HG03460 (cell line): ENCODE data around the gene TSHZ2.
"Not testable (repeated sequence)": the region's sequence is repeated elsewhere in the genome, so short reads cannot be mapped to it uniquely, and the experiment has no call there.

Experiments
- ATAC-seq: cut with Tn5 transposase; IDR thresholded peaks from one replicate; pipeline ENCODE4 v1.9.1; 2021; ENCODE audit not compliant: unreplicated experiment

TSHZ2 gene

GRCh38 chr20:53081916-53082863, 110.0 kb downstream of the TSHZ2 start:
- no peak for ATAC-seq

DNA sequence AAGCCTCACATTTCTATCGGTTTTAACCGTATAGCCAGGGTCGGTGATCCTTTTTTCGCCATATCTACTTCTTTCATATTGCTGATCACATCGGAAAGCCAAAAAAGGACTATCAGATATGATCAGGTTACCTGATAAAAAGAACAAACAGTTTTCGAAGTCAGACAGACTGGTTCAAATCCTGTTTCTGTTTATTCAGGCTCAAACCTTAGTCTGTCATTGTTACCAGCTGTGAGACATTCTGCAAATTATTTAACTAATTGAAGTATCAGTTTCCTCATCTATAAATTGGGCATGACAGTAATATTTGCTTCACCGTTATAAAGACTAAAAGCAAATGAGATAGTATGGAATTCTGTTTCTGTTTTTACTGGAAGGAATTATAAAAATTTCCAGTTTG, 111.3 kb downstream of the TSHZ2 start:
- no peak for ATAC-seq

DNA sequence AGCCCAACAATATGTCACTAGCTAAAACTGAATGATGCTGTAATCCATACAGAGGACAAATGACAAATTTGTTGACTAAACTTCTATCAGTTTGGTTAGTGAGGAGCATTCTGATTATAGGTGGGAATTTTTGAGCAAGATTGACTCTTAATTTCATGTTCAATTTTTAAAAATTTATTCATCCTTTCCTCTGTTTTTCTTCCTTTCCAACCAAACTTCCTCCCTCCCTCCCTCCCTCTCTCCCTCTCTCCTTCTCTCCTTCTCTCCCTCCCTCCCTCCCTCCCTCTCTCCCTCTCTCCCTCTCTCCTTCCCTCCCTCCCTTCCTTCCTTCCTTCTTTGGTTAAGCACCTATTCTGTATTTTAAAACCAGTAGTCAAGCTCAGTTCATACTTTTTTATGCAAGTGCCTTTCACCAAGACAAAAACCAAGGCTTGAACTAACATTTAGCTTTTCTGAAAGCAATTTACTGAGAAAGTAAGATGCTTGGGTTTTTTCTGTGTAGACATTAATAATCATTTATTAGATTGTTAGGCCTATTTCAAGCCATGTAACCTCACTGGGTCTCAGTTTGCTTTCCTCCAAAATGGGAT, 112.3 kb downstream of the TSHZ2 start:
- no peak for ATAC-seq

DNA sequence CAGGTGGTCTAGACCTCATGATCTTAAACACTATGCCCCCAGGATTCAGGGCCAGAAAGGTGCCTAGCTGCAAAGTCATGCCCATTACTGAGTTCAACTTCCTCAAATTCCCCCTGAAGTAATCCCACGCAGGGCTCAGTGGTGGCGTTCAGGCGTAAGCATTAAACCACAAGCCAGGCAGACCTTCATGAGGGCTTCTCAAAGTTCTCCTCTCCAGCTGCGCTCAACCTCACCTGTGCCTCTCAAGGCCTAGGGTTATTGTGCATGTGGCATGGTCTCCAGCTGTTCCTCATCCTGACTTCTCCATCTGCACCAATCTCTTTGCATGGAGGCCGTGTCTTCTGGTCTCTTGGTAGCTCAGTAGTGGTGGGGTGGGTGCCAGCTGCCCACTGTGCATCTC, 113.6 kb downstream of the TSHZ2 start:
- ATAC-seq = no peak

DNA sequence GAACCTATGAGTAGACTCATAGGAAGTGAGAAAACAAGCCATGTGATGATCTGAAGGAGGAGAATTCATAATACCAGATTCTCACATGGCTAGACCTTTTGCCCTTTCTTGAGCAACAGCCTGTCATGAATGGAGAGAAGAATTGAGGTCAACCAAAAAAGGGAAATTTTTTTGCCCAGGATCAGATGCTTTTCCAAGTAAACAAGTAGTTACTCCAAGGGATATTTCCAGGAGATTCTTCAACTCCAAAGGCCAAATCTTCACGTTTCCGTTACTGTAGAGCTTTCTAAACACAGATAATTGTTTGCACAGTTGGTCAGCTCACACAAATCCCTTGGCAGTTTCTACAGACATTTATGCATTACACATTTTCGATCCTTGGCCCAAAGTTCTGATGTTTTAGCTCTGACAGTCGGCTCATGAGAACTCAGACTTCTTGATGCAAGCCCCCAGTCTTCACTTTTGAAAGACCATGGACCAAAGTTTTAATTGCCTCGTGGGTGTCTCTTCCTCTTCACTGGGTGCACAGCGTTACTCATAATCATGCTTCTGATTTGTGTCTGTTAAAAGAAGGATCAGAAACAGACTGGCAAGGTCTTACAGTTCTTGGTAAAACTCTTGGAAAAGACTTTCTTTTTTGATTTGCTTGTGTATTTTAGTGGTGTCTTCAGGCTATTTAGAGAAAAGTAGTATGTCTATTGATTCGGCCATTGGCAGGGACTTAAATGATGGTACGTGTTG, 115.0 kb downstream of the TSHZ2 start:
- ATAC-seq = no peak

DNA sequence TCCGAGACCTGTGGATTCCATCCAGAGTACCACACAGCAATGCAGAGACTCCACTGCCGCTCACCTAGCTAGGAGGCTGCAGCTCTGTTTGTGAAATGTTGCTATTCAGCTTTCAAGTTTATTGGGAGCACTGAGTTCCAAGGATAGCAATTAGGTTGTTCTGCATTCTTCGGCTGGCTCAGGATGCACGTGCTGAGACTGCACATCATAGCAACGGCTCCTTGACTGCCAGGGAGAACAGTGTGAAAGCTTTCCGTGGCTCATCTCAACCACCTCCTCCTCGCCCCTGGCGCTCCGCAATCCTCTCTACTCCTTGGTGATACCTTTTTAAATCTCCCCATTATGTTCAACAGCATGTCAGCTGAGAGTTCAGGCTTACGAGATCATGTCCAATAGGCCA, 116.6 kb downstream of the TSHZ2 start:
- ATAC-seq = no peak

DNA sequence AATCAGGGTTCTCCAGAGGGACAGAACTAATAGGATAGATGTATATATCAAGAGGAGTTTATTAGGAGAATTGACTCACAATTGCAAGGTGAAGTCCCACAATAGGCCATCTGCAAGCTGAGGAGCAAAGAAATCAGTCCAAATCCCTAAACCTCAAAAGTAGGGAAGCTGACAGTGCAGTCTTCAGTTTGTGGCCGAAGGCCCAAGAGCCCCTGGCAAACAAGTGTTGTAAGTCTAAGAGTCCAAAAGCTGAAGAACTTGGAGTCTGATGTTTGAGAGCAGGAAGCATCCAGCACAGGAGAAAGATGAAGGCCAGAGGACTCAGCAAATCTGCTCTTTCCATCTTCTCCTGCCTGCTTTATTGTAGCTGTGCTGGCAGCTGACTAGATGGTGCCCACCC, 117.7 kb downstream of the TSHZ2 start:
- not testable (repeated sequence) for ATAC-seq

- no peak for ATAC-seq
Observed at GRCh38 chr20:53091789-53092188, 119.6 kb downstream of the TSHZ2 start.

DNA sequence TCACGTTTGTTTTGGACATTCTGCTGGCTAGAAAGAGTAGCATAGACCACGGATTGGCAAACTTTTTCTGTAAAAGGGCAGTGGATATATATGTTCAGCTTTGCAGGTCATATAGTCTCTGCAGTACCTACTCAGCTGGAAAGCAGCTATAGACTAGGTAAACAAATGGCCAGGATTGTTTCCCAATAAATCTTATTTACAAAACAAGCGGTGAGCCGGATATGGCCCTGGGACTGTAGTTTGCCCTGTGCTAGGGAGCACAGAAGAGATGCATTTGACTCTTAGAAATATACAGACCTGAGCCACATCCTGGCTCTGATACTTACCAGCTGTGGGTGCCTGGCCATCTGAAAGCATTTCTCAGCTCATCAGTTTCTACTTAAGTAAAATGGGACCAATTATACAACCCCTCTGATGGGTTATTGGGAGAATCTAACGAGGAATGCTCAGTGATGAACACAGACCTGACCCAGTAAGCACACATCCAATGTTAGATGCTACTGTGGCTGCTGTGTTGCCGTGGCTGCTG, 120.7 kb downstream of the TSHZ2 start:
- ATAC-seq = no peak

GRCh38 chr20:53097371-53097770, 125.2 kb downstream of the TSHZ2 start:
- ATAC-seq = no peak

DNA sequence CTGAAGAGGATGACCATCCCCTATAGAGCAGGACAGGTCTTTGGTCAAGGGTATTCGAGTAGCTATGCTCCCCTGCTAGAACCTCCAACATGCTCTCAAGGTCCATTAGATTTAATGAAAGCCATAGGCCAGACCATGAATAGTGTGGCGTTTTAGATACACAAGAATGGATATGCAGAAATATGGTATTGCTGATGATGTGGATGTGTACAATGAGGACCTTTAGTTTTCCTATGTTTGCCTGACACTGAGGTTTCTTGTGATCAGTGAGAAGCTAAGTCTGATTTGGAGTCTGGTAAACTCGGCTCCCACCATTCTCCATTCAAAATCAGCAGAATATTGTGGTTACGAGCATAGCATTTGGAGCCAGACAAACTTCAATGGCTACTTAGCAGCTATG, 125.6 kb downstream of the TSHZ2 start:
- no peak for ATAC-seq

DNA sequence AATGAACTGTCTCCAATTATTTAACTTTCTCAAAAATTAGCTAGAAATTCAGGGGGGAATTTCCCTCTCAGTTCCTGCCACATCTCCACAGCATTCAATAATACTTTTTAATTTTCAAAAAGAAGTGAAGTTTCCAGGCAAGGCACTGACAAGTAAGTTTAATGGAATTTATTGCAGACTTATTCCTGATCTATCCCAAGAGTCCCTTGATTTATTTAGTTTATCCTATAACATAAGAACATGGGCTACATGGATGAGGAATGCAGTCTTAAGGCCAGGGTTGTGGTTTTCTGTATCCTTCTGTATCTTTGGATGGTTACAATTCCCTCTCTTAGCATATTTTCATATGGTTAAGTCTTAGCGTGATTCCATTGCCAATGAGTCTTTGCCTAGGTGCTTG, 126.5 kb downstream of the TSHZ2 start:
- no peak for ATAC-seq

- no peak for ATAC-seq
Observed at GRCh38 chr20:53099856-53100255, 127.7 kb downstream of the TSHZ2 start.

- ATAC-seq = no peak
Observed at GRCh38 chr20:53100476-53100911, 128.3 kb downstream of the TSHZ2 start.

GRCh38 chr20:53101992-53102760, 130.0 kb downstream of the TSHZ2 start:
- no peak for ATAC-seq

GRCh38 chr20:53103124-53103523, 131.0 kb downstream of the TSHZ2 start:
- no peak for ATAC-seq

GRCh38 chr20:53104884-53105283, 132.7 kb downstream of the TSHZ2 start:
- no peak for ATAC-seq

DNA sequence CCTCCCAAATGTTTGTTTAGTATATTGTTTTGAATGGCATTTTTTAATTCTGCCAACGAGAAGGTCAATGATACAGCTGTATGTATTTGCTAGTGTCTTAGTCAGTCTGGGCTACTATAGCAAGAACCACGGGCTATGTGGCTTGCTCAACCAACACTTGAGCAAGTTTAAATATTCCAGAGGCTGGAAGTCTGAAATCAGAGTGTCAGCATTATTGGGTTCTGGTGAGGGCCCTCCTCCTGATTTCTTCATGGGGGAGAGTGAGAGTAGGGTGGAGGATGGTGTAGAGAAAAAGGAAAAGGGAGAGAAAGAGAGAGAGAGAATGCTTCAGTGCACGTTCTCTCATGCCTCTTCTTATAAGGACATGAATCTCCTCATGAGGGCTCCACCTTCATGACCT, 144.6 kb downstream of the TSHZ2 start:
- no peak for ATAC-seq

DNA sequence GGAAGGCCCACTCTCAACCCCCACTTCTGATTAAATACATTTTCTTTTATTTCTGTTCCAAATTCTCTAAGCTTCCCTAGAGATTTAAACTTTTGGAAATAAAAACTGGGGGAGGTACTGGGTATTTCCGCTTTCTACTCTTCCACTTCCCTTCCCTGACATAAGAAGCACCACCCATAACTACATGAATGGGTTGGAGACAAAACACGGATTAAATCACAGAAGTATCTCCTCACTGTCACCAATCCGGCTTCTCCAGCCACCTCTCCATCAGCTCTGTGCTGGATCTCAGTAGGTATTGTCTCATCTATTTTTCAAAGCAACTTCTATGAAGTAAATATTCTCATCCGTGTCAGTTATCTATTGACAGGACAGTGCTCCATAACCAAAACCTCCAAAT, 150.7 kb downstream of the TSHZ2 start:
- no peak for ATAC-seq

- no peak for ATAC-seq
Observed at GRCh38 chr20:53124075-53124551, 152.0 kb downstream of the TSHZ2 start.

DNA sequence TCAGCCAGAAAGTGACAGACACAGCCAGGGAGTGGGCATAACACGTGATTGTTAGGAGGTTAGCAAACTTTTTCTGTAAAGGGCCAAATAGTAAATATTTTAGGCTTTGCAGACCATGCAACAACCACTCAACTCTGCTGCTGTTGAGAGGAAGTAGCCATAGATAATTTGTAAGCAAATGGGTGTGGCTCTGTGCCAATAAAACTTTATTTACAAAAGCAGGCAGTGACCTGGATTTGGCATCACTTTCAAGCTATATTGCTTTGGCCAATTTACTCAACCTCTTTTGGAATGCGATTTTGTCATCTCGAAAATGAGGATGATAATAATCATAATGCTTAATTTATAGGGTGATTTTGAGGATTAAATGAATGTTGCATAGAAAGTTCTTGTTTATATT, 152.6 kb downstream of the TSHZ2 start:
- no peak for ATAC-seq
